Activated T-helper 9 cell treated with anti-CD3 and anti-CD28 coated beads, Interleukin-2, amount 50 U/mL, for 16 hours (primary cell): Measurements from ENCODE around the gene FNDC11.

Source experiments
- DNase-seq: peaks from one replicate; pipeline ENCODE4 v3.0.0-alpha.2; 2020; ENCODE audit warnings: low read depth

FNDC11 gene

GRCh38 chr20:63540417-63541186, 13.4 kb upstream of the FNDC11 start:
- no peak for DNase-seq

- no peak for DNase-seq
Measured at GRCh38 chr20:63541371-63541770, 12.6 kb upstream of the FNDC11 start.

GRCh38 chr20:63542031-63542559, 11.9 kb upstream of the FNDC11 start:
- DNase-seq, result no peak

GRCh38 chr20:63542696-63543095, 11.3 kb upstream of the FNDC11 start:
- DNase-seq, result no peak

GRCh38 chr20:63543131-63543530, 10.8 kb upstream of the FNDC11 start:
- no peak for DNase-seq

- no peak for DNase-seq
Measured at GRCh38 chr20:63543733-63544132, 10.2 kb upstream of the FNDC11 start.

GRCh38 chr20:63544241-63544957, 9.6 kb upstream of the FNDC11 start:
- DNase-seq, result no peak

- DNase-seq, result no peak
Measured at GRCh38 chr20:63544958-63545516, 8.9 kb upstream of the FNDC11 start.

- no peak for DNase-seq
Measured at GRCh38 chr20:63545814-63546213, 8.1 kb upstream of the FNDC11 start.

GRCh38 chr20:63546256-63546955, 7.6 kb upstream of the FNDC11 start:
- DNase-seq, result no peak

- DNase-seq, result no peak
Measured at GRCh38 chr20:63546956-63547724, 6.8 kb upstream of the FNDC11 start.

GRCh38 chr20:63547725-63548480, 6.1 kb upstream of the FNDC11 start, which contains the start of gene SRMS:
Gene SRMS, minus strand, starts transcription at chr20:63547749. Its CDS starts 286 bp downstream, at chr20:63547463.
- no peak for DNase-seq

- DNase-seq, result no peak
Measured at GRCh38 chr20:63548542-63548941, 5.4 kb upstream of the FNDC11 start.

GRCh38 chr20:63549019-63549418, 4.9 kb upstream of the FNDC11 start:
- DNase-seq, result no peak

- no peak for DNase-seq
Measured at GRCh38 chr20:63549679-63550282, 4.2 kb upstream of the FNDC11 start.

- no peak for DNase-seq
Measured at GRCh38 chr20:63551068-63551467, 2.9 kb upstream of the FNDC11 start.

GRCh38 chr20:63552481-63553249, 1.3 kb upstream of the FNDC11 start:
- DNase-seq, result no peak

GRCh38 chr20:63553251-63553932, 567 bp upstream of the FNDC11 start:
- peak; percentile 82 for DNase-seq
